Kidney epithelial cell (primary cell): ENCODE results near the gene PRSS35. TPM values are rescaled to one million over a fixed set of nuclear protein-coding genes. Genes with fewer than 3 reads are reported as not detected.
"Not testable (repeated sequence)": the region's sequence is repeated elsewhere in the genome, so short reads cannot be mapped to it uniquely, and the experiment has no call there.

ENCODE experiments used
- DNase-seq: peaks from one replicate; pipeline ENCODE4 v3.0.0-alpha.2; 2010; ENCODE audit warnings: low read depth
- H3K27me3 ChIP-seq: 2 replicates; pipeline ENCODE4 v1.6.0; 2011; ENCODE audit warnings: low read length; ENCODE audit not compliant: control insufficient read depth, insufficient read depth
- H3K36me3 ChIP-seq: 2 replicates; pipeline ENCODE4 v1.5.1; 2011; ENCODE audit warnings: low read length; ENCODE audit not compliant: control insufficient read depth, insufficient read depth
- H3K4me3 ChIP-seq: 2 replicates; pipeline ENCODE4 v1.5.1; 2011; ENCODE audit warnings: low read depth, mild to moderate bottlenecking, control low read depth, low read length
- CTCF ChIP-seq: IDR thresholded peaks from 2 replicates; pipeline ENCODE4 v1.5.1; 2011; ENCODE audit warnings: mild to moderate bottlenecking, moderate library complexity, low read length, control low read depth, inconsistent platforms; ENCODE audit not compliant: insufficient read depth, poor library complexity, severe bottlenecking
- total RNA-seq: library from RNA; depleted of rRNA; stranded (reverse); fragments of >200 nt; gene quantifications from 2 replicates; pipeline ENCODE4 v1.2.3, GENCODE V29; 2015

Gene PRSS35
- total RNA-seq, 1 donor from 2014 or later, result 0.08 TPM

- DNase-seq, result no peak
- H3K4me3 ChIP-seq, result no peak overlapping the region
- no peaks in the 10 kb centered on the region for H3K27me3 ChIP-seq
- no peak for TF ChIP-seq CTCF
- H3K36me3 ChIP-seq, result no peaks in the 10 kb centered on the region
These were observed 24.6 kb downstream of the PRSS35 start for GRCh38 chr6:83536647-83537589.

GRCh38 chr6:83539678-83540077 lies 27.3 kb downstream of the PRSS35 start:
- DNase-seq, result no peak
- TF ChIP-seq CTCF, result no peak

GRCh38 chr6:83546636-83547035 lies 34.3 kb downstream of the PRSS35 start:
- no peak for DNase-seq
- H3K4me3 ChIP-seq, result no peak overlapping the region
- H3K27me3 ChIP-seq, result no peaks in the 10 kb centered on the region
- no peaks in the 10 kb centered on the region for H3K36me3 ChIP-seq
- no peak for TF ChIP-seq CTCF

More at GRCh38 chr6:83539678-83540077, 27.3 kb downstream of the PRSS35 start:
- Histone ChIP-seq H3K36me3 (no peaks in the 10 kb centered on the region), H3K27me3 (no peaks in the 10 kb centered on the region), H3K4me3 (no peak overlapping the region)

- H3K36me3 ChIP-seq, H3K4me3 ChIP-seq, DNase-seq, H3K27me3 ChIP-seq: not testable (repeated sequence)
These were observed 38.1 kb downstream of the PRSS35 start for GRCh38 chr6:83550482-83550881.

GRCh38 chr6:83551748-83552147 lies 39.4 kb downstream of the PRSS35 start:
- H3K36me3 ChIP-seq, H3K4me3 ChIP-seq, H3K27me3 ChIP-seq, DNase-seq: not testable (repeated sequence)

- TF ChIP-seq CTCF, result no peak
- H3K4me3 ChIP-seq, result no peak overlapping the region
- no peak for DNase-seq
- H3K27me3 ChIP-seq, result no peaks in the 10 kb centered on the region
- H3K36me3 ChIP-seq, result no peaks in the 10 kb centered on the region
These were observed 44.5 kb downstream of the PRSS35 start for GRCh38 chr6:83556871-83557270.

GRCh38 chr6:83558975-83559374 lies 46.6 kb downstream of the PRSS35 start:
- TF ChIP-seq CTCF, result no peak
- H3K4me3 ChIP-seq, result no peak overlapping the region
- no peaks in the 10 kb centered on the region for H3K27me3 ChIP-seq
- DNase-seq, result no peak
- no peaks in the 10 kb centered on the region for H3K36me3 ChIP-seq

- DNase-seq, H3K27me3 ChIP-seq, H3K4me3 ChIP-seq, H3K36me3 ChIP-seq: not testable (repeated sequence)
These were observed 59.4 kb downstream of the PRSS35 start for GRCh38 chr6:83571663-83572185.
